Activated T-helper 1 cell treated with anti-CD3 and anti-CD28 coated beads, Interleukin-12 subunit alpha, Interleukin-12 subunit beta, Interleukin-2, Interleukin-4 antibody, amounts not matched to agents 30 ng/mL and 10 ng/mL and 1 ng/mL, durations not matched to agents 14 hours and 24 hours and 36 hours (primary cell): ENCODE data around the gene NFIL3. TPM values are rescaled to one million over a fixed set of nuclear protein-coding genes. Genes with fewer than 3 reads are reported as not detected.
"Not testable (repeated sequence)": the region's sequence is repeated elsewhere in the genome, so short reads cannot be mapped to it uniquely, and the experiment has no call there.

Experiments
- DNase-seq: peaks from one replicate; pipeline ENCODE4 v3.0.0; 2021; ENCODE audit warnings: low spot score
- H3K27ac Mint-ChIP-seq: one replicate; pipeline ENCODE4 v1.8.0; 2021; ENCODE audit warnings: mild to moderate bottlenecking, mixed read lengths
- H3K27me3 Mint-ChIP-seq: one replicate; pipeline ENCODE4 v1.8.0; 2022; ENCODE audit warnings: mild to moderate bottlenecking, moderate library complexity, mixed read lengths; ENCODE audit not compliant: insufficient read depth
- H3K36me3 Mint-ChIP-seq: one replicate; pipeline ENCODE4 v1.8.0; 2021; ENCODE audit warnings: low read depth, mixed read lengths
- H3K4me1 Mint-ChIP-seq: one replicate; pipeline ENCODE4 v1.8.0; 2021; ENCODE audit warnings: low read depth, mixed read lengths
- H3K4me3 Mint-ChIP-seq: one replicate; pipeline ENCODE4 v1.8.0; 2021; ENCODE audit warnings: mild to moderate bottlenecking, moderate library complexity, mixed read lengths
- H3K9me3 Mint-ChIP-seq: one replicate; pipeline ENCODE4 v1.8.0; 2021; ENCODE audit warnings: mixed read lengths
- intact Hi-C: fragments of 100-400 bp; cut with micrococcal nuclease; formaldehyde crosslinking; loops from one replicate; pipeline ENCODE4 v1.15.1; 2024
- total RNA-seq: library from RNA; stranded (reverse); gene quantifications from 2 replicates; pipeline ENCODE4 v1.2.3, GENCODE V29; 2022

The NFIL3 gene
- total RNA-seq, 1 donor from 2014 or later: 124 TPM

DNA sequence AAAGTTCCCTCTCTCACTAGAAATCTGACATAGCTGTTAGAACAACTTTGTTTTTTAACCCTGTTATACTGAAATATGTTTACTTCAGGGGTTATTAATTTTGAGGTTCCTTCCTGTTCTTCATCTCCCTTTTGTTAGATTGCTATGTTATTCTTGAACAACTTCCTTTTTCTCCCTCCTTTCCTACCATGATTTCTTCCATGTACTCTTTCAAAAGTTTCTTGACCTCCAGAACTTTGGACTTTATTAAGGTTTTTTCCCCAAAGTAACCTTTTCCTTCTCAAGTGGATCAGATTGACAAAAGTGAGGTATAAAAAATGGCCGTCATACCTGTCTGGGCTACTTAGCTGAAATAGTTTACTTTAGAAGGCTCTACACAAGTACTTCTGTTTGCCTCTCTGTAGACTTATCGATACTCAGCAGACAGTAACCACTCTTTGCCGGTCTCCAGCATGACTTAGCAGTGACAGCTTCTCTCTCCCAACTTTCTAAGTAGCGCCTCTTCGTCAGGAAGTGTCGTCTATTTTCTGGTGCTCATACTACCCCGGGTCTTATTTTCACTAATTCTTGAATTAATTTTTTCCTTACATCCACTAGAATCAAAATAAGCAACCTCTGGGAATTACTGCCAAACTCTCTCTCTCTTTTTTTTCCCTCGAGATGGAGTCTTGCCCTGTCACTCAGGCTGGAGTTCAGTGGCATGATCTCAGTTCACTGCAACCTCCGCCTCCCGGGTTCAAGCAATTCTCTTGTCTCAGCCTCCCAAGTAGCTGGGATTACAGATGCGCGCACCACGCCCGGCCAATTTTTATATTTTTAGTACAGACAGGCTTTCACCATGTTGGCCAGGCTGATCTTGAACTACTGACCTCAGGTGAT is 19.7 kb downstream of the NFIL3 start:
- Mint-ChIP-seq H3K36me3 (peaks cover 34% of the 10 kb centered on the region), H3K9me3 (no peaks in the 10 kb centered on the region), H3K4me3 (no peak overlapping the region), H3K27ac (no peak overlapping the region), H3K27me3 (peaks cover 8% of the 10 kb centered on the region), H3K4me1 (peaks cover 33% of the 10 kb centered on the region)
- intact Hi-C loops: no loop called here
- no peak for DNase-seq

- Mint-ChIP-seq H3K27me3 (peaks cover 14% of the 10 kb centered on the region), H3K27ac (no peak overlapping the region), H3K9me3 (no peaks in the 10 kb centered on the region), H3K4me3 (no peak overlapping the region), H3K4me1 (peaks cover 40% of the 10 kb centered on the region), H3K36me3 (peaks cover 9% of the 10 kb centered on the region)
- intact Hi-C loops: no loop called here
- DNase-seq: no peak
Measured at GRCh38 chr9:91398926-91399325, 24.7 kb downstream of the NFIL3 start.

GRCh38 chr9:91395553-91396471 is 27.8 kb downstream of the NFIL3 start:
- Mint-ChIP-seq H3K9me3 (no peaks in the 10 kb centered on the region), H3K36me3 (peaks cover 7% of the 10 kb centered on the region), H3K27ac (peak overlapping the region; percentile 84), H3K4me1 (peaks cover 21% of the 10 kb centered on the region), H3K27me3 (peaks cover 11% of the 10 kb centered on the region), H3K4me3 (peak overlapping the region; percentile 73)
- DNase-seq: peak; percentile 33
- intact Hi-C loops: loop anchor here (1.0 kb wide), 8 partner anchors 19 to 349 kb away; no protein-coding TSS in a partner anchor

GRCh38 chr9:91395106-91395552 is 28.5 kb downstream of the NFIL3 start:
- intact Hi-C loops: loop anchor here (1.0 kb wide), 7 partner anchors 20 to 348 kb away; no protein-coding TSS in a partner anchor
- Mint-ChIP-seq H3K9me3 (no peaks in the 10 kb centered on the region), H3K27ac (peak overlapping the region; percentile 84), H3K27me3 (peaks cover 8% of the 10 kb centered on the region), H3K4me1 (peaks cover 21% of the 10 kb centered on the region), H3K4me3 (peak overlapping the region; percentile 73), H3K36me3 (peaks cover 7% of the 10 kb centered on the region)
- DNase-seq: no peak

- Mint-ChIP-seq H3K27me3 (peaks cover 4% of the 10 kb centered on the region), H3K4me1 (peaks cover 21% of the 10 kb centered on the region), H3K9me3 (no peaks in the 10 kb centered on the region), H3K36me3 (peaks cover 4% of the 10 kb centered on the region), H3K27ac (no peak overlapping the region), H3K4me3 (no peak overlapping the region)
- intact Hi-C loops: no loop called here
- DNase-seq: no peak
Measured at GRCh38 chr9:91393826-91394225, 29.8 kb downstream of the NFIL3 start.

DNA sequence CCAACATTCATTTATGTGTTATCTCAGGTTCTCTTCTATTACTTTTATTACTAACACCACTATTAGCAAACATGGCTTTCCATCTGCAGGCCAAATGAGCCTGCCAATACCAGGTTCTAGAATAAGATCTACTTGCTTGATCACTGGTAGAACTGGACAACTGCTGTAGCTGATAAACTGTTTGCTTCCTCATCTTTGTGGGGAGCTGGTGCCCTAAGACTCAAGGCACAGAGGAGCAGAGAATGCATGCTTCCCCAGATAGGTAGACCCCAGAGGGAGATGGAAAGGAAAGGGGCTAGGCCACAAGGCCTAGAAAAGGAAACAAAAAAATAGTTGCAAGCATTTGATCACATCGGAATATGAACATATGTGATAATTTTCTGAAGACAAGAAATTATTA is 31.2 kb downstream of the NFIL3 start:
- H3K9me3 Mint-ChIP-seq: no peaks in the 10 kb centered on the region
- peaks cover 4% of the 10 kb centered on the region for H3K36me3 Mint-ChIP-seq
- H3K27ac Mint-ChIP-seq: no peak overlapping the region
- no peaks in the 10 kb centered on the region for H3K27me3 Mint-ChIP-seq
- H3K4me1 Mint-ChIP-seq: peaks cover 21% of the 10 kb centered on the region
- no peak for DNase-seq
- H3K4me3 Mint-ChIP-seq: no peak overlapping the region
- intact Hi-C loops: no loop called here

GRCh38 chr9:91391818-91392217 is 31.8 kb downstream of the NFIL3 start:
- Mint-ChIP-seq H3K4me1 (peaks cover 23% of the 10 kb centered on the region), H3K27ac (no peak overlapping the region), H3K27me3 (no peaks in the 10 kb centered on the region), H3K36me3 (peaks cover 3% of the 10 kb centered on the region), H3K4me3 (no peak overlapping the region), H3K9me3 (no peaks in the 10 kb centered on the region)
- intact Hi-C loops: no loop called here
- no peak for DNase-seq

DNA sequence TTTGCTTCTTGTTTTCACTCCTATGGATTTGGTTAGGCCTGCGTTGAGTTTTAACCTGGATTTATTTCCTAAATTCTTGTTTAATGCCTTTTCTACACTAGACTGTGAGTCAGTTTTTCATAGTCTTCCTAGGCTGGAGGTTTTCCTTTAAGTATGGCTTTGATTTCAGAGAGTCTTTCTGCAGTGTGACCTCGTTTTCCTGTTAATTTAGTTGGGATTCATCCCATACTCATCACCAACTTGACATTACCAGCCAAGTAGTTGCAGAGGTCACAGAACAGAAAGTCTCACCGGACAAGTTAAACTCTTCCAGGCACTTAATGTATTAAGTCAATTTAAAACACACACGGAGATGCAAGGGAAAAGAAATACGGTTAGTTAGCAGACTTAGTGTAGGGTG is 32.2 kb downstream of the NFIL3 start:
- Mint-ChIP-seq H3K27ac (no peak overlapping the region), H3K4me1 (peaks cover 27% of the 10 kb centered on the region), H3K4me3 (no peak overlapping the region), H3K36me3 (peaks cover 3% of the 10 kb centered on the region), H3K9me3 (no peaks in the 10 kb centered on the region), H3K27me3 (no peaks in the 10 kb centered on the region)
- intact Hi-C loops: no loop called here
- no peak for DNase-seq

GRCh38 chr9:91389686-91390085 is 33.9 kb downstream of the NFIL3 start:
- intact Hi-C loops, H3K27me3 Mint-ChIP-seq, H3K27ac Mint-ChIP-seq, H3K9me3 Mint-ChIP-seq, H3K4me3 Mint-ChIP-seq, H3K36me3 Mint-ChIP-seq, DNase-seq: not testable (repeated sequence)
- H3K4me1 Mint-ChIP-seq: peaks cover 13% of the 10 kb centered on the region

GRCh38 chr9:91386765-91387164 is 36.9 kb downstream of the NFIL3 start:
- H3K9me3 Mint-ChIP-seq: peaks cover 3% of the 10 kb centered on the region
- intact Hi-C loops: no loop called here
- H3K36me3 Mint-ChIP-seq: no peaks in the 10 kb centered on the region
- H3K27me3 Mint-ChIP-seq: peaks cover 6% of the 10 kb centered on the region
- H3K4me1 Mint-ChIP-seq: peaks cover 8% of the 10 kb centered on the region
- H3K27ac Mint-ChIP-seq: no peak overlapping the region
- no peak for DNase-seq
- H3K4me3 Mint-ChIP-seq: no peak overlapping the region

DNA sequence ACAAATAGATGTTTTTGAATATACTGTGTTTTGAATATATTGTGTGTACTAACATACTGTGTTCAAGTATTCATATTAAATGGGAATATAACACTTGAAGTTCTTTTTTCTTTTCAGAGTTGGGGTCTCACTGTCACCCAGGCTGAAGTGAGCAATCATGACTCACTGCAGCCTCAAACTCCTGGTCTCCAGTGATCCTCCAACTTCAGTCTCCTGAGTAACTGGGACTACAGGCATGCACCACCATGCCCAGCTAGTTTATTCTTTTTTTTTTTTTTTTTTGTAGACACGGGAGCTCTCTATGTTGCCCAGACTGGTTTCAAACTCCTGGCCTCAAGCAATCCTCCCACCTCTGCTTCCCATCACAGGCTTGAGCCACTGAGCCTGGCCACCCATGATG is 38.7 kb downstream of the NFIL3 start:
- no peak for DNase-seq
- peaks cover 8% of the 10 kb centered on the region for H3K4me1 Mint-ChIP-seq
- H3K27me3 Mint-ChIP-seq: peaks cover 16% of the 10 kb centered on the region
- no peak overlapping the region for H3K4me3 Mint-ChIP-seq
- no peaks in the 10 kb centered on the region for H3K36me3 Mint-ChIP-seq
- peaks cover 3% of the 10 kb centered on the region for H3K9me3 Mint-ChIP-seq
- intact Hi-C loops: no loop called here
- H3K27ac Mint-ChIP-seq: no peak overlapping the region

DNA sequence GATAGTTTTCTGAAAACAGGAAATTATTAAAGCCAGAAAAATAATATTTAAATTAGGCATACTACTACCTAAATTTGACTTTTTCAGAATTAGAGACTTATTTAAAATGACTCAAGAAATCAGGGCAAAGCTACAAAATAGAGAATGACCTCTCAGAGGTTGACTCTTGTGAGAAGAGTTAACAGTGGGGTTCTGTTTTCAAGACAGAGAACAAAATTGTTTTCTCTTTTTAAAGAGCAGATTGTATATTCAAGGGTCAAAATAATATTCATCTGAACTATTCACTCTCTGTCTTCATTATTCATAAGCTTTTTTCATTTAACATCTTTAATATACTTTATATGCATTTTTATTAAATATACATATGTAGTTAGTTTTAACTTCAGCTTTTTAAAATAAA is 40.1 kb downstream of the NFIL3 start:
- peaks cover 8% of the 10 kb centered on the region for H3K4me1 Mint-ChIP-seq
- H3K9me3 Mint-ChIP-seq: peaks cover 3% of the 10 kb centered on the region
- peaks cover 17% of the 10 kb centered on the region for H3K27me3 Mint-ChIP-seq
- no peak overlapping the region for H3K27ac Mint-ChIP-seq
- DNase-seq: no peak
- intact Hi-C loops: no loop called here
- H3K36me3 Mint-ChIP-seq: no peaks in the 10 kb centered on the region
- no peak overlapping the region for H3K4me3 Mint-ChIP-seq

- H3K36me3 Mint-ChIP-seq: peaks cover 3% of the 10 kb centered on the region
- no peak overlapping the region for H3K4me3 Mint-ChIP-seq
- no peak for DNase-seq
- H3K27me3 Mint-ChIP-seq: peaks cover 17% of the 10 kb centered on the region
- peaks cover 8% of the 10 kb centered on the region for H3K4me1 Mint-ChIP-seq
- intact Hi-C loops: no loop called here
- peaks cover 8% of the 10 kb centered on the region for H3K9me3 Mint-ChIP-seq
- H3K27ac Mint-ChIP-seq: no peak overlapping the region
Measured at GRCh38 chr9:91382298-91382697, 41.3 kb downstream of the NFIL3 start.
